GM18907 (cell line): ENCODE data around the gene CALML6.

ENCODE experiments used
- ATAC-seq: cut with Tn5 transposase; IDR thresholded peaks from one replicate; pipeline ENCODE4 v1.9.1; 2021; ENCODE audit warnings: mild to moderate bottlenecking, moderate library complexity; ENCODE audit not compliant: unreplicated experiment

Gene CALML6

GRCh38 chr1:1941868-1942752 lies 27.1 kb downstream of the CALML6 start:
- ATAC-seq, result no peak

GRCh38 chr1:1942753-1943656 lies 27.9 kb downstream of the CALML6 start:
- ATAC-seq, result no peak

GRCh38 chr1:1943834-1944570 lies 28.9 kb downstream of the CALML6 start:
- ATAC-seq, result no peak

- ATAC-seq, result no peak
Observed at GRCh38 chr1:1945782-1946393, 30.8 kb downstream of the CALML6 start.

DNA sequence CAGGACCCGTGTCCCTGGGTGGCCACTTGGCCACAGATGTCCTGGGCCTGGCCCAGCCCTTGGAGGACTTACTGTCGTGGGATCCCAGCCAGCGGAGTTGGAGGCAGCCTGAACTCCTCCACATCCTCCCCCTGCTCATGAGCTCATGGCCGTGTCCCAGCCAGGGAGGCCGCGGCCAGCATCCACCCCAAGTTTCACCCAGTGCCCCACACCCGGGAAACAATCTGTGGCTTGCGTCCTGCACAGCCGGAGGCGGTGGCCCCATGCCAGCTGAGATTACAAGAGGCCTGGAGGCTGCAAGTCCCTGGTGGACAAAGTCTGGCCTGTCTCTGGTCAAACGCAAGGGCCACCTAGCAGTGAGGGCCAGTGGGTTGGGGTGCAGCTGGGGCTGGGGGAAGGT lies 31.5 kb downstream of the CALML6 start:
- ATAC-seq, result no peak

GRCh38 chr1:1947493-1947892 lies 32.4 kb downstream of the CALML6 start:
- no peak for ATAC-seq

DNA sequence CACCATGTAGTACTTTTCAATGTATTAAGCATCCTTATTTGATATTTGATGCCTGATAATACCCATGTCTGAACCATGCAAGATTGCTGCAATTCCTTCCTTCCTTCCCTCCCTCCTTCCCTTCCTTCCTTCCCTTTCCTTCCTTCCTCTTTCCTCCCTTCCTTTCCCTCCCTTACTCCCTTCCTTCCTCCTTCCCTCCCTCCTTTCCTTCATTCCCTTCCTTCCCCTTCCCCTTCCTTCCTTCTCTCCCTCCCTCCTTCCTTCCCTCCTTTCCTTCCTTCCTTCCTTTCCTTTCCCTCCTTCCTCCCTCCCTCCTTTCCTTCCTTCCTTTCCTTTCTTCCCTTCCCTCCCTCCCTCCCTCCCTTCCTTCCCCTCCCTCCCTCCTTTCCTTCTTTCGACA lies 33.7 kb downstream of the CALML6 start:
- ATAC-seq, result no peak

- no peak for ATAC-seq
Observed at GRCh38 chr1:1950940-1951339, 35.9 kb downstream of the CALML6 start.

DNA sequence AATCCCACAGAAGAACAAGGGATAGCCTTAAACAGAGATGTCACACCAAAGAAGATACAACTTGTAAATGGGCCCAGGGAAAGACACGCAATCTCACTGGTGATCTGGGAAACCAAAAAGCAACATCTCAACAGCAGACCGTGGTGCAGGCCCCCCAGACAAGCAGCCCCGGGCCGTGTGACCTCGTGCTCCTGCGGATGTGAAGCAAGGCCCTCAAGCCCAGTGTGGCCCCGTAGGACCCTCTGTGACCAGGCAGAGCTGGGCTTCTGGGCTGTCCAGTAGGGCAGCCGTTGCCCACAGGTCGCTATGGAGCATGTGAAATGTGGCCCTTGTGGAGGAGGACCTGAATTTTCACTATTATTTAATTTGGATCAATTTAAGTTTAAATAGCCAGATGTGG lies 39.0 kb downstream of the CALML6 start:
- no peak for ATAC-seq

DNA sequence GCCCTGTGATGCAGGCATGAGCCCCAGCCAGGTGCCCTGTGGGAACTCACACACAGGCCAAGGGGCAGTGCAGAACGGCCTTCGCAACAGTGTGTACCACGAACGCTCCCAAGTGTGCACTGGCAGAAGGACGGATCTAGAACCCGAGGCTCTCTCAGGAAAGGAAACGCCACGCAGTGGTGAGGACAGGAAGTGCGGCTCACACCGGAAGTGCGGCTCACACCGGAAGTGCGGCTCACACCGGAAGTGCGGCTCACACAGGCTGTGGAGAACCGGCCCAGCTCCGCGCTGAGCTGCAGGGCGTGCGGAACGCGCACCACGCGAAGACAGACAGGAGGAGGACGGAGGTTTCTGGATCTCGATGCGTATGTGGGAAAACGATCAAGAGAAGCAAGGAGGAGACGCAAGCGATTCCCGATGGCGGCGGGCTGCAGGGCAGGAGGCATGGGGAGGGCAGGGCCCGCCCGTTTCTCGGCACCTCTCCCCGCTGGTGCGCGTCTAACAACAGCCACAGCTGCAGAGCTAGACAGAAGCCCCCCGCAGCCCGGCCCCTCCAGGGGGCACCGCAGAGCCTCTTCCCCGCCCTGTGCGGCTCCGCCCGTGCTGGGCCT lies 39.9 kb downstream of the CALML6 start:
- ATAC-seq, result no peak

GRCh38 chr1:1955621-1956094 lies 40.6 kb downstream of the CALML6 start:
- ATAC-seq, result no peak

- ATAC-seq, result no peak
Observed at GRCh38 chr1:1956101-1956500, 41.0 kb downstream of the CALML6 start.

DNA sequence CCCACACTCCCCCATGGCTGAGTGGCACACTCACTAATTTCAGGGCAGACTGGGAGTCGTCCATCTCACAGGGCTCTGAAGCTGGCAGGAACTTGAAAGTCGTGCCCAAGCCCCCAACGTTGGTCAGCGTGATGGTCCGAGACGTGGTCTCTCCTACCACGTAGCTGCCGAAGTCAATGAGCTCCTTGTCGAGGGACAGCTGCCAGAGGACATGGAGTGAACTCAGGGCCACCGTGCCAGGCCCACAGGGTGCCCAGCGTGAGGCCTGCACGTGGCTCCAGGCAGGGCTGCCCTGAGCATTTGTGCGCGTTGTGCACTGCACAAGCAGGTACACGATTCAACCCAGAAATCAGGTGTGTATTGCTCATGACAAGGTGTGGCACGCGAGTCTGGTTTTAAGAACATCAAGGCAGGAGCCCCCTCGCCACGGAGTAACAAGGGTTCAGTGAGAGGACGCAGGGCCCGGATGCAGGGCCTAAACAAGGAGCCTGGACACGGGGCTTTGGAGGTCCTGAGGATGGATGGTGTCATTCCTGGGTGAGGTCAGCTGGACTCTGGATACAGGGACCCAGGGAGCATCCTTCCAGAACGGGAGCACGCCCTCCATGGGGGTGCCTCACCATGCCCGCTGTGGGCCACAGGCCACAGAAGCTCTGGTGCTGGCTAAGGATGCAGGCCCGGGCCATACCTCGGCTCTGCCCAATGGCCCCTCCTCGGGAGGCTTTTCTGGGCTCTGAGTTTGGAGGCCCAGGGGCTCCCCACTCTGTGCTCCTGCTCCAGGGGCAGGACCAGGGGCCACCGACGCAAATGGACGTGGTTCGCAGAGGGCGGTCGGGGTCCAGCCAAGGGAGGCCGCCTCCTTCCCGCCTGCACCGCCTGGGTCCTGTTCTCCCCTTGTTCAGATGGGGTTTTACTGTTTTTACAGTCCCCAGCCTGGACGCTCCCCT lies 41.8 kb downstream of the CALML6 start:
- no peak for ATAC-seq

GRCh38 chr1:1957533-1957961 lies 42.5 kb downstream of the CALML6 start:
- ATAC-seq, result no peak

DNA sequence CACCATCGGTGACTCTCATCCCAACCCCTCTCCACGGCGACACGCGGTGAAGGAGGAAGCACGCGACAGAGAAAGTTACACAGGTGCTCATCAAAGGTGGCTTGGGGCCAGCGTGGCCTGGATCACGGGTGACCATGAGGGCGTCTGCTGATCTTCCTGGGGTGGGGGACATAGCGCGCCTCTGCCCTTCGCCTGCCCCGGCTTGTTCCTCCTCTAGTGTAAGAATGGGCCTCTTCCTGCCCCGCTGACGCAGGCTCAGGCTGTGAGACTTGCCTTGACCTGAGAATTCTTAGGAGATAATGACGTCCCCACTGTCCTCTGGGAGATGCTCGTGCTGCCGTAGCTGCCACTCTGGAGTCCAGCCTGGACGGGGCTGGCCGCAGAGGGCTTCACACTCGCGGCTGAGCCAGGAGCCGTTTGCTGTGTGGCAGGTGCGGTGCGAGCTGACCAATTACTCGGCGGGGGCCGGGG lies 43.0 kb downstream of the CALML6 start:
- ATAC-seq, result no peak

DNA sequence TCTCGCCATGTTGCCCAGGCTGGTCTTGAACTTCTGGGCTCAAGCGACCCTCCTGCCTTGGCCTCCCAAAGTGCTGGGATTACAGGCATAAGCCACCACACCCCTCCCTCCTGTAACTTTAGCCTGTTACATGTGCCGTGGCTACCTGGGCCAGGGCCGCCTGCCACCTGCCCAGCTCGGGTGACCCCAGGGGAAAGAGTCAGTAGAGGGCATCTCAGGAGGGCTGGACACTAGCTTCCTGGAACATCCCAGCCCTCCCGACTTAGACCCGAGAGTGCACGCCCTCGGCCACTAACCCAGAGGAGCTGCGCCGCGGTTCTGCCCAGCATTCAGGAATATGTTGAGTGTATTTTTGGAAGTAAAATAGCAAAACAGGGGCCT lies 44.4 kb downstream of the CALML6 start:
- no peak for ATAC-seq

DNA sequence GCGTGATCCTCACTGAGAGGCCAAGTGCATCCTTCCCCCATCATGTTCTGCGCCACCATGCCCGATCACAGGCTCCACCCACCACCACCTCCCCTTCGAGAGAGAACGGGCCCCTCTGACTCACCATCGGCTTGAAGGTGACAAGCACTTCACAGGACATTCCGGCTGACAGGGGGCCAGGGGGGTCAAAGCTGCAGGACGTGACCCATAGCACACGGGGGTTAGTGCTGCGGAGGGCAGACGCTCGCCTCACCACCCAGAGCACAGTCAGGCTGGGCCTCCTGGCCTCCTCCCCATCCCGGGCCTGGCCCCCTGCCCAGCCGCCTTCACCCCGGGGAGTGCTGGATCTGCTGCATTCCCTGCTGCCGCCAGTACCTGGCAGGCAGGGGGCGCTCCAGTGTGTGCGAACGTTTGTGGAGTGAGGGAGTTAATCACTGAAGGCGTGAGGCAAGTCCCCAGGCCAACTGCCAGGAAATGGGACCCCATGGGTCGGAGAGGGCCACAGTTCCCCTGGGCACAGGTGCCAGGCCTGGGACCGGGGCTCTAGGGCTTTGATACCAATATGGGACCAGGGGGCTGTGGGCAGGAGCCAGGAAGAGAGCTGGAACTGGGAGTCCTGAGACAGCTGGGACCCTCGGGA lies 44.9 kb downstream of the CALML6 start:
- ATAC-seq, result no peak

DNA sequence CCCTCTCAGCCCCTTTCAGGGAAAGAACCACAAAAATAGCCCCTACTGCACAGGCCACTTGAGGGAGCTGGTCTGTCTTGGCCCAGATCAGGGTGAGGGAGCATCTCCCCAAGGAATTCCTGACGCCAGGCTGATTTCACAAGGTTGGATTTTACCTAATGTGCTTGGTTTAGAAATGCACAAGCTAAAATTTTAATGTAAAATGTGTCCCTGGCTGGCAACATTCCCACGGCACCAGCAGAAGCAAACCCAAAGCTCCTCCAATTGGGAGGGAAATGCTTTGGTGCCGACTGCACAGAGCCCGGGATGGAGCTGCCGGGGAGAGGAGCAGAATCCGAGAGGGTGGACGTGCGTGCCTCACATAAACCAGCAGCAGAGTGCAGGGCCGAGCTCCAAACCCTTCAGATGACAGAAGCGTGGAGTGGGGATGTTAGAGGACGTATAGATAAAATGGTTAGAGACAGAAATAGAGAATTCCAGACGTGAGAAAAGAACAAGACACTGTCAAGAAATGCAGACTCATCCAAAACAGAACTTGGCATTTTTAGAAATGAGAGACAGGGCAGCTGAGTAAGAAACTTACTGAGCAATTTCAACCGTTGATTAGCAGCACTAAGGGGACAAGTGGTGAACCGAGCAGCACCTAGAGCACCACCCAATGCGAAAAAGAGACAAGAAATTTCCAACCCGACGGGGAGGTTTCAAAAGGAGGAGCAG lies 45.6 kb downstream of the CALML6 start:
- ATAC-seq, result no peak
